T follicular helper cell (primary cell): ENCODE data around the gene NRDE2.

Experiments used
- DNase-seq: peaks from one replicate; pipeline ENCODE4 v3.0.0-alpha.2; 2020; ENCODE audit warnings: low read depth

NRDE2 gene

DNA sequence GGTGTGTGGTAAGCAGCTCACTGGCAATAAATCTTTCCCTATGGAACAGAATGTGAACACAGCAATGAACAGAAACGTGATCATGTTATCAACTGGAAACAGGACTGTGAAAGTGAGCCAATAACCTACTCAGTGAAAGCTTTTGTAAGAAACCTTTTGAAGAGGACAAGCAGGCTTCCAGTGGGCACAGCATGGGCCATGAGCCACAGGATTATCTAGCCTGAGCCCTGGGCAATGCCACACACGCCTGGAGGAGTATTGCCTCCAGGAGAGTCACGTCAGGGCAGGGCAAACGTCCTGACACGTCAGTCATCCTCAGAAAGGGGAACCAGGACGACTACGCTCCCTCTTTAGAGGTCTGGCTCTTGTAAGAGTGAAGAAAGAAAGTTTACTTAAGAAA is 32.3 kb downstream of the NRDE2 start:
- DNase-seq, result no peak

DNA sequence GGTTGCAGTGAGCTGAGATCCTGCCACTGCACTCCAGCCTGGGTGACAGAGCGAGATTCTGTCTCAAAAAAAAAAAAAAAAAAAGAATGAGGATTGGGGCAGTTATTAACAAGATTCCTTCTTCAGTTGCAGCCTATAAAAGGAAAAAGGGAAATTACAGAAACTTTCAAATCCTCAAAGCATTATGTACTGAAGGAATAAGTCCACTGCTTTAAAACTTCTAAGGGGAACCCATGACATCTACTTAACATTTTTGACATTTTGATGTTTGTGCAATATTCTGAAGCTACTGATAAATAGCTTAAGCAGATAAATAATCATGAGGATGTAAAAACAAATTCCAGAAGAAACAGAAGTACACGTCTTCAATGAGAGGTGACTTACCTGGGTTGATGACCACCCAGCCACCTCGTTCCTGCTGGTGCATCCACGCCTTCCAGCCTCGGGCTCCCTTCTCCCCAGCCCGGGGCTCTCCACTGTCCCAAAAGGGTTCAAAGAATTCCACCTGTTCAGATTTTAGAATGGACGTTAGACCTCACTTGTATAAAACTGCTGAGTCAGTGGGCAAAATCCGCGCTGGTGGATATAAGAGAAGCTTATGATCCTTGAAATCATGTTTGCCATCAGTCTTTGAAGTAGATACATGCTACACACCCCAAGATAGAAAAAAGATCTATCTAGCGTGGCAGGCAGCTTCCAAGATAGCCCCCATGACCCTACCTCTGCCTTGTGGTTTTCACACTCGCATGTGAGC is 33.7 kb downstream of the NRDE2 start:
- no peak for DNase-seq

- no peak for DNase-seq
Observed at GRCh38 chr14:90296641-90297040, 35.1 kb downstream of the NRDE2 start.

- DNase-seq, result no peak
Observed at GRCh38 chr14:90295870-90296516, 35.7 kb downstream of the NRDE2 start.

- DNase-seq, result no peak
Observed at GRCh38 chr14:90294872-90295271, 36.9 kb downstream of the NRDE2 start.

- DNase-seq, result no peak
Observed at GRCh38 chr14:90293766-90294730, 37.7 kb downstream of the NRDE2 start.

GRCh38 chr14:90291699-90292098 is 40.0 kb downstream of the NRDE2 start:
- DNase-seq, result no peak

- DNase-seq, result no peak
Observed at GRCh38 chr14:90290337-90291011, 41.3 kb downstream of the NRDE2 start.

DNA sequence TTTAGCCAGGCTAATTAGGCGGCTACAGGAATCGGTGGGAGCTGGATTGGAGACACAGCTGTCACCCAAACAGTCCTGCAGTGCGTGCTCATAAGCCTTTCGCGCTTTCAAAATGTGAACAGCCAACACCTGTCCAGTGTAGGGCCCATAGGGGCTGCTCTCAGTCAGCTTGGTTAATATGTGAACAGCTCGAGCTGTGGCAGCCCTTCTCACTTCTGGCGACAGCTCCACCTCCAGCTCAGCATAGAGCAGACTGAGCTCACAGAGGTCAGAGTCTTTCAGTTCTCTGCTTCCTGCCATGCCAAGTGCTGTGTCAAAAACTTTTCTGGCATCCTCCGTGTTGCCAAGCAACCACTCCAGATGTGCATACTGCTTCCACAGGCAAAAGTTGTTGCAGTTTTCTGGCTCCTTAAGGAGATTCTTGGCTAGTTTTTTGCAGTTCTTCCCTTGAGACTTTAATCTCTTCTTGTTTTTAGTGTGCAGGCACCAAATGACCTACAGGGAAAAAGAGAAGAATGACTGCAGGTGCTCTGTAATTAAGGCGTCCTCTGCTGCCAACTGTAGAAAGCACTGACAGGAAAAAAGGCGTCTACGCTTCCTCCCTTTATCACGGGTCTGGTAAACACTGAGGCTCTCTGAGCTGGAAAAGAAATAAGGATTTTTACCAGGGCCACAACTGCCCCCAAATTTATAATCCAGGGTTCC is 42.9 kb downstream of the NRDE2 start:
- DNase-seq, result no peak

DNA sequence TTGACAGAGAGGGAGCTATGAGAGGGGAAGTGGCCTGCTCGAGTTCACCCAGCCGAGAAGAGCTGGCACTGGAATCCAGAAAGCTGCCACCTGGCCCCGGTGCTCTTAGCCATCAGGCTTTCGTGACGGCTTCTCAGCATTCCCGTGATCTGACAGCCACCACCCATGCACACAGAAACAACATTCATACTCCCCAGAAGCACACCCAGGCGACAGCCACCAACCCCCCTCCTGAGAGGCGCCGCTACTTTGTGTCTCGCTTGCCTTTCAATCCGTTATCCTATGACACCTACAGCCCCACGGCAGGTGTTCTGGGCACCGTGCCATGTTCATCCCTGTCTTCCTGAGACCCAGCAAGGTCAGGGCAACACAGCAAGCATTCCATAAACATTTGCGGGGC is 44.0 kb downstream of the NRDE2 start:
- DNase-seq, result no peak

GRCh38 chr14:90281756-90282155 is 50.0 kb downstream of the NRDE2 start:
- no peak for DNase-seq

GRCh38 chr14:90281261-90281660 is 50.5 kb downstream of the NRDE2 start:
- no peak for DNase-seq

DNA sequence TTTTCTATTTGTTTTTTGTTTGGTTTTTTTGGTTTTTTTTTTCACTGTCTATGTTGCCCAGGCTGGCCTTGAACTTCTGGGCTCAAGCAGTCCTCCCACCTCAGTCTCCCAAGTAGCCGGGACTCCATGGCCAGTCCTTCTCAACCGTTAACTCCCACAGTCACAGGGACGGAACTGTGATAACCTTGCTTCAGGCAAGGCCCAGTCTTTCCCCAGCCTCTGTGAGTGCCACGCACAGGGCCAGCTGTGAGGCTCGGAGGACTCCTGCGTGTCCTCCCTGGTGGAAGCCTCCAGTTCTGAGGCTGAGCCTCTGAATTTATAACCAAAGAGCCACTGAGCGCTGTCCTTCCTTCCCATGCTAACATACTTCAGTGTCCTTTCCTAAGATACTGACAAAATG is 51.6 kb downstream of the NRDE2 start:
- DNase-seq, result no peak

- no peak for DNase-seq
Observed at GRCh38 chr14:90278199-90279175, 53.3 kb downstream of the NRDE2 start.

- no peak for DNase-seq
Observed at GRCh38 chr14:90277581-90278198, 54.1 kb downstream of the NRDE2 start.

DNA sequence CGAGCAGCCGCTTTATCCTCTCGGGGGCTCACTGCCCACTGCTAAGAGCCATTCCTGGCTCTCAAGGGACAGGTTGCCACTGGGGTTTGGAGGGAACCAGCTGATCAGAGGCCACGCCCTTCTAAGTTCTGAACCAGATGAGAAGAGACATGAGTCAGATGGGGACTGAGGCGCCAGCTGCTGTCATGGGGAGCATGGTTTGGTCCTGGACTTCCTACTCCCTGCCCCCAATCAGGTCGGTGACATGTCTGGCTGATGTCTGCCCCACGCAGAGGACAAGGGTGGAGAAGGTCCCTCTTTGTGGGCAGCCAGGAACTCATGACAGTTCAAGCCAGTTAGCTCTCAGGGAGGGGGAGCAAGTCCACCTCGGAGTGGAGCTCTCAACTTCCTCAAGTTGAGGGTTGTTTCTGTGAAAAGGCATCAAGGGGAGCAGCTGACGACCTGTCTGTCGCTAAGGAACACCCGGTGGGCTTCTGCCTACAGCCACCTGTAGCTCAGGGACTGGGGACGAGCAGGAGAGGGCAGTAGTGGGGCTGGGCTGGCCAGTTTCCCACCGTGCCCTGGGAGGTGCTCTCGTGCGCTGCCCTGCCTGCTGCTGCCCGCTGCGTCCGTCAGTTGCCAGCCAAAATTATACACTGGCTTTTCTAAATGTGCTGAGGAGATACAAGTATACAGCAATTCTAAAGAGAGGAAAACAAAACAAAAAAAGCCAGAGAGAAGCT is 54.9 kb downstream of the NRDE2 start:
- no peak for DNase-seq

GRCh38 chr14:90275820-90276219 is 55.9 kb downstream of the NRDE2 start:
- no peak for DNase-seq

- no peak for DNase-seq
Observed at GRCh38 chr14:90275458-90275814, 56.3 kb downstream of the NRDE2 start.

DNA sequence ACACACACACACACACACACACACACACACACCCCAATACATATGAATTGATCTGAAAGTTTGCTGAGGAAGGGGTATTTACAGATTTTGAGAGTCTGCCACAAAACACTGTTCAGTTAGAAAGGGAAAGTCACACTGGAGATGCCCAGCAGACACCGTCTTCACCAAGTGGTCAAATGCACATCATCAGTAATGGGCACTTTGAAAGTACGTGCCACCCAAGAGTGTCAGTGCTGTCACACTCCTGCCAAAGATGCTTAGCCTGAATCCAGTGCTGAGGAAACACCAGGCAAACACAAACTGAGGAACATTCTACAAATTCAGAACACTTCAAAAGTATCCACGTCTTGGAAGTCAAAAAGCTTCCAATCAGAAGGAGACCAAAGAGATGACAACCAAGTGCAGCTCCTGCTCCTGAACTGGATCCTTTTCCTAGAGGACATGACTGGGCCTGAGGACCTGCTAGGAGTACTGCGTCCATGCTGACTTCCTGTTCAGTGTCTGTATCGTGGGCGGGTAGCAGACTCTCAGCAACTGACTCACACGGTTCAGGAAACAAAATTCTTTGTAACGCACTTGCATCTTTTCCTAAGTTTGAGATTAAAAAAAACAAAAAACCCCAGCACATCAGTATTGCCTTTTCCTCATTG is 56.8 kb downstream of the NRDE2 start:
- DNase-seq, result no peak
